B cell (primary cell): ENCODE measurements around the gene BDKRB1. TPM values are rescaled to one million over a fixed set of nuclear protein-coding genes. Genes with fewer than 3 reads are reported as not detected.

ENCODE experiments used
- ATAC-seq: fragments of 200-7000 bp; cut with Tn5 transposase; one replicate; pipeline ENCODE4 v1.10.0; 2021; ENCODE audit warnings: low read depth, mild to moderate bottlenecking, moderate number of reproducible peaks, moderate library complexity
- CTCF ChIA-PET: fragments of 350-600 bp; sonication (Branson Sonifier 250); formaldehyde crosslinking; loops from one replicate; lab custom pipeline; 2021; ENCODE audit warnings: antibody characterized with exemption, inconsistent platforms; lab: Charles Lee
- POLR2A ChIA-PET: fragments of 350-600 bp; sonication (Branson Sonifier 250); formaldehyde crosslinking; loops from one replicate; lab custom pipeline; 2021; ENCODE audit warnings: antibody characterized with exemption; lab: Charles Lee
- DNase-seq: peaks from one replicate; pipeline ENCODE4 v3.0.0; 2013
- H2AFZ ChIP-seq: 2 replicates; pipeline ENCODE4 v1.6.1; 2012; ENCODE audit warnings: mild to moderate bottlenecking, low read depth, low read length; ENCODE audit not compliant: insufficient read depth, poor library complexity, severe bottlenecking
- H3K27ac ChIP-seq, 2 donors: 1 replicate in 1 of 2; 2 replicates in 1 of 2; pipeline ENCODE4 v1.5.1; 2012 to 2013; ENCODE audit warnings: low read length in 2 of 2, mild to moderate bottlenecking in 2 of 2, moderate library complexity in 1 of 2
- H3K27me3 ChIP-seq, 4 experiments: fragments of 200-600 bp in 1 of 4; sonication (generic) in 1 of 4; replicated peaks in 1 of 4; 1 replicate in 2 of 4; 2 replicates in 2 of 4; pipeline versions ENCODE4 v1.6.1 to v1.7.0; 2013 to 2016; ENCODE audit warnings: low read length in 3 of 4, mild to moderate bottlenecking in 2 of 4, mixed read lengths in 1 of 4, moderate library complexity in 1 of 4; ENCODE audit not compliant: insufficient read depth in 4 of 4, control insufficient read depth in 3 of 4; ENCODE audit errors: control extremely low read depth in 1 of 4
- H3K36me3 ChIP-seq, 2 experiments: replicated peaks in 1 of 2; 1 replicate in 1 of 2; 2 replicates in 1 of 2; pipeline versions ENCODE4 v1.6.1 to v1.7.1; 2013; ENCODE audit warnings: low read length in 1 of 2; ENCODE audit not compliant: insufficient read depth in 2 of 2, control insufficient read depth in 1 of 2; ENCODE audit errors: control extremely low read depth in 1 of 2, extremely low read depth in 1 of 2
- H3K4me1 ChIP-seq, 2 donors: fragments of 200-600 bp in 1 of 2; sonication (generic) in 1 of 2; 1 replicate in 1 of 2; 2 replicates in 1 of 2; pipeline versions ENCODE4 v1.5.1 to v1.6.1; 2013 to 2017; ENCODE audit warnings: low read length in 2 of 2; ENCODE audit not compliant: control insufficient read depth in 2 of 2, insufficient read depth in 2 of 2
- H3K4me2 ChIP-seq: replicated peaks from 2 replicates; pipeline ENCODE3; 2012; ENCODE audit warnings: mild to moderate bottlenecking, low read depth, low read length; ENCODE audit not compliant: poor library complexity, severe bottlenecking
- H3K4me3 ChIP-seq, 5 experiments: fragments of 200-600 bp in 1 of 5; sonication (generic) in 1 of 5; 1 replicate in 3 of 5; 2 replicates in 2 of 5; pipeline versions ENCODE4 v1.5.1 to v1.7.0; 2011 to 2016; ENCODE audit warnings: low read length in 4 of 5, mild to moderate bottlenecking in 4 of 5, low read depth in 2 of 5, control low read depth in 1 of 5, moderate library complexity in 1 of 5; ENCODE audit not compliant: insufficient read depth in 1 of 5; ENCODE audit errors: control extremely low read depth in 1 of 5, extremely low read depth in 1 of 5
- H3K79me2 ChIP-seq: fragments of 200-600 bp; sonication (generic); one replicate; pipeline ENCODE4 v1.6.0; 2016; ENCODE audit warnings: low read length; ENCODE audit not compliant: control insufficient read depth, insufficient read depth
- H3K9ac ChIP-seq: fragments of 200-600 bp; sonication (generic); 2 replicates; pipeline ENCODE4 v1.6.1; 2017; ENCODE audit warnings: mild to moderate bottlenecking, low read length, moderate library complexity
- H3K9me3 ChIP-seq, 3 donors: one replicate each; pipeline versions ENCODE4 v1.6.1 to v1.7.1; 2013; ENCODE audit warnings: low read length in 2 of 3; ENCODE audit not compliant: control insufficient read depth in 2 of 3, insufficient read depth in 1 of 3; ENCODE audit errors: control extremely low read depth in 1 of 3
- H4K20me1 ChIP-seq: 2 replicates; pipeline ENCODE4 v1.6.0; 2012; ENCODE audit warnings: mild to moderate bottlenecking, low read length; ENCODE audit not compliant: insufficient read depth, control insufficient read depth, poor library complexity, severe bottlenecking
- H3K27ac Mint-ChIP-seq: one replicate; pipeline ENCODE4 v1.8.0; 2021; ENCODE audit warnings: mixed read lengths
- H3K27me3 Mint-ChIP-seq: one replicate; pipeline ENCODE4 v1.8.0; 2021; ENCODE audit warnings: mixed read lengths
- H3K4me1 Mint-ChIP-seq: one replicate; pipeline ENCODE4 v1.8.0; 2021; ENCODE audit warnings: mixed read lengths
- H3K4me3 Mint-ChIP-seq: one replicate; pipeline ENCODE4 v1.8.0; 2021; ENCODE audit warnings: mixed read lengths
- H3K9me3 Mint-ChIP-seq: one replicate; pipeline ENCODE4 v1.8.0; 2022; ENCODE audit warnings: mixed read lengths; ENCODE audit not compliant: insufficient read depth
- EZH2 ChIP-seq: IDR thresholded peaks from 2 replicates; pipeline ENCODE4 v1.6.1; 2012; ENCODE audit warnings: borderline replicate concordance, low read depth, mild to moderate bottlenecking, moderate library complexity, low read length; ENCODE audit not compliant: insufficient read depth, poor library complexity, severe bottlenecking
- WGBS: methylation state at CpG from one replicate; pipeline ENCODE4 v1.1.5; 2013; ENCODE audit warnings: missing lambda C conversion rate; ENCODE audit not compliant: insufficient coverage; 5-methylcytosine and 5-hydroxymethylcytosine counted together
- intact Hi-C: fragments of 100-400 bp; cut with micrococcal nuclease; formaldehyde crosslinking; loops from one replicate; pipeline ENCODE4 v1.10.0; 2022
- polyA plus RNA-seq: library from polyadenylated mRNA; depleted of rRNA; stranded (reverse); fragments of >200 nt; gene quantifications from 2 replicates; pipeline ENCODE4 v1.2.3, GENCODE V29; 2012
- total RNA-seq, 2 donors: library from RNA; stranded (reverse); fragments of 120-200 nt in 1 of 2; gene quantifications; 1 replicate in 1 of 2; 2 replicates in 1 of 2; pipeline versions ENCODE4 v1.2.3 to v1.2.4, GENCODE V29; 2013 to 2022
- TF ChIP-seq, protein P1 (sequence below): fragments of 200-600 bp; IDR thresholded peaks from one replicate; pipeline ENCODE4 v1.8.0; 2022; ENCODE audit warnings: antibody characterized with exemption, mild to moderate bottlenecking

BDKRB1 gene
- total and polyA plus RNA-seq, 2 donors (not counting 1 experiment from before 2014, with no cell fraction given) = not detected

DNA sequence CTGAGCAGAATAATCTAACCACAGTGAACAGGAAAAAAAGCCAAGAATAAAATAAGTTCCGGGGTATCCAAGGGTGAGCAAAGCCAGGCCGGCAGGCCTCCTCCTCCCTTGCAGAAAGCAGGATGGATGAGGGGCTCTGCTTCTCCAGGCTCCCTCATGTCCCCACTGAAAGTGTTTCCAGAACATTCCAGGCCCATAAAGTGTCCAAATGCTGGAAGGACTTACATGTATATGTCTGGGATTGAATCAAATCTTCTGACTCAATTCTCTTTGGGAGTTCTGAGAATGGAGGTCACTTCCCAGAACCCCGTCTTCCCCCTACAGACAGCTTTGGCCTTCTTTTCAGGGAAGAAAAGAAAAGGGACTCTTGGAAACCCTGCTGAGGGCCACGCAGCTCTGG, 25.0 kb upstream of the BDKRB1 start:
- CTCF ChIA-PET = no interaction called here
- 93% methylated on average over 2 of the region's 4 CpGs for WGBS

DNA sequence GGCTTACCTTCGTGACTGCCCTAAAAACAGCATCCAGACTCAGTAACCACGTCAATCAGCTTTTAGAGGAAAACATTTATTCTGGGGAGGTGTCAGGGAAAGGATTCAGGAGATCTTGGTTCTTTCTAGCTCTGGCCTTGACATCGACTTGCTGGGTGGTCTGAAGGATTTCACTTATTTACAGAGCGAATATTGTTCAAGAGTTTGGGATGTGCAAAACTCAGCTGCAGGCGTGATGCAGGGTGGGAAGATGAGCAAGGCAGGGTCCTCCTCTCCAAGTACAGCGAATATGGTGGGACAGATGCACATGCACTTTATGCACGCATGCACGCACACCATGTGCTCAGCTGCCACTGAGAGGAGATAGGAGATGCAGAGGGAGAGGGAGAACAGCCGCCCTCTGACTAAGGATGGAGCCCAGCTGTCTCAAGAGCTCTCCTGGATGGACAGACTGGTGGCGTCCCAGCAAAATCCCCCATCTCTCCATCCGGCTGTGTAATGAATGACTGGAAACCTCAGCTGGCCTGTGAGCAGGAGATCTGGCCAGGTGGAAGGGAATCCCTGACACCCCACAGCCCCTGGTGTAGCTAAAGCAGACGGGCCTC, 24.4 kb upstream of the BDKRB1 start:
- ATAC-seq (no peak), DNase-seq (no peak)
- ChIA-PET POLR2A (no interaction called here), CTCF (no interaction called here)
- Histone ChIP-seq H3K27me3 (peaks cover 0 to 2% (median 0%) of the 10 kb centered on the region in 4 experiments), H4K20me1 (no peaks in the 10 kb centered on the region), H3K9me3 (peaks cover 0 to 16% (median 0%) of the 10 kb centered on the region in 3 donors), H3K4me2 (no peak overlapping the region), H3K27ac (no peak overlapping the region), H3K4me3 (no peak overlapping the region), H3K4me1 (no peaks in the 10 kb centered on the region), H3K36me3 (no peaks in the 10 kb centered on the region), H2AFZ (no peak overlapping the region), H3K9ac (no peak overlapping the region), H3K79me2 (no peaks in the 10 kb centered on the region)
- intact Hi-C loops = no loop called here
- 96% methylated on average over 9 of the region's 12 CpGs for WGBS
- Mint-ChIP-seq H3K9me3 (peaks cover 8% of the 10 kb centered on the region), H3K27me3 (peaks cover 6% of the 10 kb centered on the region), H3K27ac (no peak overlapping the region), H3K4me1 (no peaks in the 10 kb centered on the region), H3K4me3 (no peak overlapping the region)
- TF ChIP-seq, protein P1, sequence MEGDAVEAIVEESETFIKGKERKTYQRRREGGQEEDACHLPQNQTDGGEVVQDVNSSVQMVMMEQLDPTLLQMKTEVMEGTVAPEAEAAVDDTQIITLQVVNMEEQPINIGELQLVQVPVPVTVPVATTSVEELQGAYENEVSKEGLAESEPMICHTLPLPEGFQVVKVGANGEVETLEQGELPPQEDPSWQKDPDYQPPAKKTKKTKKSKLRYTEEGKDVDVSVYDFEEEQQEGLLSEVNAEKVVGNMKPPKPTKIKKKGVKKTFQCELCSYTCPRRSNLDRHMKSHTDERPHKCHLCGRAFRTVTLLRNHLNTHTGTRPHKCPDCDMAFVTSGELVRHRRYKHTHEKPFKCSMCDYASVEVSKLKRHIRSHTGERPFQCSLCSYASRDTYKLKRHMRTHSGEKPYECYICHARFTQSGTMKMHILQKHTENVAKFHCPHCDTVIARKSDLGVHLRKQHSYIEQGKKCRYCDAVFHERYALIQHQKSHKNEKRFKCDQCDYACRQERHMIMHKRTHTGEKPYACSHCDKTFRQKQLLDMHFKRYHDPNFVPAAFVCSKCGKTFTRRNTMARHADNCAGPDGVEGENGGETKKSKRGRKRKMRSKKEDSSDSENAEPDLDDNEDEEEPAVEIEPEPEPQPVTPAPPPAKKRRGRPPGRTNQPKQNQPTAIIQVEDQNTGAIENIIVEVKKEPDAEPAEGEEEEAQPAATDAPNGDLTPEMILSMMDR = no peak
- TF ChIP-seq EZH2 = no peak

More for the DNA sequence above, 25.0 kb upstream of the BDKRB1 start:
- Histone ChIP-seq H3K9ac (no peak overlapping the region), H3K27me3 (peaks cover 0 to 2% (median 0%) of the 10 kb centered on the region in 4 experiments), H3K4me1 (no peaks in the 10 kb centered on the region), H3K4me3 (no peak overlapping the region), H2AFZ (no peak overlapping the region), H3K4me2 (no peak overlapping the region), H3K79me2 (no peaks in the 10 kb centered on the region), H3K36me3 (no peaks in the 10 kb centered on the region), H3K9me3 (peaks cover 0 to 16% (median 0%) of the 10 kb centered on the region in 3 donors), H4K20me1 (no peaks in the 10 kb centered on the region), H3K27ac (no peak overlapping the region)
- POLR2A ChIA-PET = no interaction called here
- TF ChIP-seq, protein P1 = no peak
- no peak for TF ChIP-seq EZH2
- Mint-ChIP-seq H3K27ac (no peak overlapping the region), H3K4me1 (no peaks in the 10 kb centered on the region), H3K4me3 (no peak overlapping the region), H3K27me3 (peaks cover 6% of the 10 kb centered on the region), H3K9me3 (peaks cover 8% of the 10 kb centered on the region)
- intact Hi-C loops = no loop called here
- DNase-seq (no peak), ATAC-seq (no peak)
